Measurements from ENCODE around the gene PGP. TPM values are rescaled to one million over a fixed set of nuclear protein-coding genes. Genes with fewer than 3 reads are reported as not detected.

PGP gene
- total and polyA plus RNA-seq, 10 of the 15 experiments (the other 5 are each of a cell fraction or from before 2014, with no cell fraction given): 0.42 to 28.0 (median 12.1) TPM

- FAIRE-seq (no peak), DNase-seq (ENCODE audit: low read depth, low spot score) (no peak), ATAC-seq (no peak)
- ChIA-PET RAD21 (ENCODE audit: unreplicated experiment) (no interaction called here), CTCF (interaction anchor here (1.0 to 1.1 kb wide), 2 partner anchors 17 to 40 kb away, joined by 3 read pairs; partner anchors contain the start of gene ECI1), SMC1A (ENCODE audit: uncharacterized antibody, unreplicated experiment) (no interaction called here), POLR2A (interaction anchor here (1.1 kb wide), 1 partner anchor 57 kb away, joined by 4 read pairs; the partner anchor contains the start of gene TRAF7)
- Histone ChIP-seq H3K9me3 (replicated peaks; ENCODE audit: control insufficient read depth, insufficient read depth, low read length) (no peaks in the 10 kb centered on the region), H3K4me2 (ENCODE audit: control insufficient read depth, insufficient read depth) (no peak overlapping the region; the same call in 1 of the 2 replicates), H3K4me3 (no peak overlapping the region), H3K79me2 (ENCODE audit: control insufficient read depth, insufficient read depth, low read length) (peaks cover 23% of the 10 kb centered on the region), H3K36me3 (ENCODE audit: control insufficient read depth in 2 of 2, insufficient read depth in 2 of 2, low read length in 1 of 2) (peaks cover 8 to 19% of the 10 kb centered on the region in 2 experiments; a peak in 3 of 4 replicates), H3K9ac (ENCODE audit: control insufficient read depth, insufficient read depth, low read length) (no peak overlapping the region), H2AFZ (ENCODE audit: control insufficient read depth, low read depth, low read length) (no peak overlapping the region), H3K4me1 (ENCODE audit: control insufficient read depth, insufficient read depth, low read length) (peaks cover 2% of the 10 kb centered on the region; the same call in 1 of the 2 replicates), H3K27ac (ENCODE audit: control insufficient read depth, insufficient read depth) (no peak overlapping the region), H4K20me1 (ENCODE audit: control insufficient read depth, insufficient read depth) (no peaks in the 10 kb centered on the region), H3K27me3 (replicated peaks in 1 of 2; ENCODE audit: control insufficient read depth in 2 of 2, insufficient read depth in 2 of 2, low read length in 1 of 2) (no peaks in the 10 kb centered on the region)
- in situ Hi-C loops (cut with MboI): no loop called here
- intact Hi-C loops (cut with micrococcal nuclease; ENCODE audit: unreplicated experiment): no loop called here
- WGBS (ENCODE audit: insufficient coverage, insufficient replicate concordance, low lambda C conversion rate, missing lambda C conversion rate): 65% methylated on average over 11 of the region's 11 CpGs
- TF ChIP-seq POLR2A (IDR thresholded peaks at IDR 0.05; ENCODE audit: low read depth, low read length) (peak; percentile 59; the same call in 1 of the 2 replicates), POLR2AphosphoS2 (IDR thresholded peaks at IDR 0.05; ENCODE audit: low read depth, low read length) (0 out of 2 replicates have a peak, but pooled peaks have one; percentile 22), IRF3 (IDR thresholded peaks at IDR 0.05) (no peak), SMAD5 (IDR thresholded peaks at IDR 0.05; ENCODE audit: low read depth) (peak; percentile 43; the same call in 1 of the 2 replicates)
- no TSS peak for BruUV-seq (replicated peaks)
These were observed 2.7 kb downstream of the PGP start for GRCh38 chr16:2211923-2212347.
